ENCODE results near the gene YPEL2.

Gene YPEL2

GRCh38 chr17:59357219-59357697 is 25.8 kb downstream of the YPEL2 start:
- DNase-seq, result no peak

- no peak for DNase-seq
These were observed 26.5 kb downstream of the YPEL2 start for GRCh38 chr17:59357929-59358328.

GRCh38 chr17:59361386-59361785 is 29.9 kb downstream of the YPEL2 start:
- no peak for DNase-seq

GRCh38 chr17:59361916-59362810 is 30.7 kb downstream of the YPEL2 start:
- DNase-seq, result peak; percentile 42

GRCh38 chr17:59362811-59363205 is 31.4 kb downstream of the YPEL2 start:
- no peak for DNase-seq

- DNase-seq, result no peak
These were observed 34.0 kb downstream of the YPEL2 start for GRCh38 chr17:59365383-59365981.

- no peak for DNase-seq
These were observed 34.7 kb downstream of the YPEL2 start for GRCh38 chr17:59366040-59366757.

- no peak for DNase-seq
These were observed 35.6 kb downstream of the YPEL2 start for GRCh38 chr17:59366773-59367656.

GRCh38 chr17:59367657-59368045 is 36.2 kb downstream of the YPEL2 start:
- no peak for DNase-seq

- no peak for DNase-seq
These were observed 36.9 kb downstream of the YPEL2 start for GRCh38 chr17:59368218-59368857.

GRCh38 chr17:59369031-59369975 is 37.8 kb downstream of the YPEL2 start:
- DNase-seq, result no peak

- no peak for DNase-seq
These were observed 39.3 kb downstream of the YPEL2 start for GRCh38 chr17:59370593-59371299.

- DNase-seq, result no peak
These were observed 40.1 kb downstream of the YPEL2 start for GRCh38 chr17:59371416-59372100.

GRCh38 chr17:59372138-59372751 is 40.8 kb downstream of the YPEL2 start:
- no peak for DNase-seq

GRCh38 chr17:59373882-59374495 is 42.5 kb downstream of the YPEL2 start:
- DNase-seq, result no peak

GRCh38 chr17:59374612-59375011 is 43.2 kb downstream of the YPEL2 start:
- no peak for DNase-seq

- DNase-seq, result no peak
These were observed 44.4 kb downstream of the YPEL2 start for GRCh38 chr17:59375857-59376256.

GRCh38 chr17:59376506-59376905 is 45.1 kb downstream of the YPEL2 start:
- no peak for DNase-seq

GRCh38 chr17:59377410-59377809 is 46.0 kb downstream of the YPEL2 start:
- no peak for DNase-seq

Measured in CD4-positive, alpha-beta T cell treated with Interleukin-12 subunit alpha and Interleukin-12 subunit beta, for 1 hour (primary cell).